HEK293 (cell line): ENCODE data around the gene VCPKMT.

Experiments used
- CTCF ChIA-PET: fragments of 350-600 bp; formaldehyde crosslinking; extraction: SDS; loops from one replicate; lab custom pipeline; 2021; ENCODE audit warnings: antibody characterized with exemption; lab: Yijun Ruan, JAX
- POLR2A ChIA-PET: fragments of 300-600 bp; formaldehyde crosslinking; extraction: SDS; loops from one replicate; lab custom pipeline; 2020; ENCODE audit warnings: antibody characterized with exemption, inconsistent platforms; lab: Yijun Ruan, JAX
- H3K27ac ChIP-seq: fragments of 200-500 bp; sonication (Bioruptor generic); 2 replicates; pipeline ENCODE4 v1.5.1; 2014; ENCODE audit warnings: low read depth, low read length, control low read depth, inconsistent platforms; ENCODE audit errors: extremely low read depth
- H3K36me3 ChIP-seq, 2 experiments: fragments of 200-500 bp in 1 of 2; sonication (Bioruptor generic) in 1 of 2; 1 replicate in 1 of 2; 2 replicates in 1 of 2; pipeline ENCODE4 v1.5.1; 2014 to 2017; ENCODE audit warnings: inconsistent platforms in 2 of 2, low read length in 2 of 2; ENCODE audit not compliant: control insufficient read depth in 2 of 2, insufficient read depth in 1 of 2
- H3K4me1 ChIP-seq: fragments of 200-500 bp; sonication (Bioruptor generic); 2 replicates; pipeline ENCODE4 v1.5.1; 2014; ENCODE audit warnings: mild to moderate bottlenecking, low read length, inconsistent platforms; ENCODE audit not compliant: control insufficient read depth, insufficient read depth
- H3K4me3 ChIP-seq: 2 replicates; pipeline ENCODE4 v1.5.1; 2011; ENCODE audit warnings: low read depth, mild to moderate bottlenecking, control low read depth, low read length, moderate library complexity
- H3K9me3 ChIP-seq: fragments of 200-500 bp; sonication (Bioruptor generic); 2 replicates; pipeline ENCODE4 v1.5.1; 2014; ENCODE audit warnings: low read depth, low read length, inconsistent platforms; ENCODE audit not compliant: control insufficient read depth, insufficient read depth
- BCL11B ChIP-seq: fragments of 450-650 bp; formaldehyde crosslinking; IDR thresholded peaks from 2 replicates; pipeline ENCODE4 v1.5.1; 2016; ENCODE audit warnings: low read depth, missing biosample characterization, missing genetic modification characterization
- KLF7 ChIP-seq: fragments of 450-650 bp; formaldehyde crosslinking; IDR thresholded peaks from 2 replicates; pipeline ENCODE4 v1.5.1; 2016; ENCODE audit warnings: missing biosample characterization, missing genetic modification characterization, borderline replicate concordance
- KLF9 ChIP-seq: fragments of 450-650 bp; formaldehyde crosslinking; IDR thresholded peaks from 2 replicates; pipeline ENCODE4 v1.5.1; 2016; ENCODE audit warnings: missing biosample characterization, missing genetic modification characterization, low read depth
- MZF1 ChIP-seq: fragments of 450-650 bp; formaldehyde crosslinking; IDR thresholded peaks from 2 replicates; pipeline ENCODE4 v1.5.1; 2017; ENCODE audit warnings: missing biosample characterization, missing genetic modification characterization, borderline replicate concordance
- PRDM1 ChIP-seq: fragments of 450-650 bp; formaldehyde crosslinking; IDR thresholded peaks from 2 replicates; pipeline ENCODE4; 2016; ENCODE audit warnings: missing biosample characterization, missing genetic modification characterization
- ZBTB17 ChIP-seq: fragments of 450-650 bp; formaldehyde crosslinking; IDR thresholded peaks from 2 replicates; pipeline ENCODE4 v1.5.1; 2016; ENCODE audit warnings: missing biosample characterization, missing genetic modification characterization
- ZFP69B ChIP-seq: fragments of 450-650 bp; formaldehyde crosslinking; IDR thresholded peaks from 2 replicates; pipeline ENCODE4 v1.5.1; 2016; ENCODE audit warnings: missing biosample characterization, missing genetic modification characterization
- ZNF24 ChIP-seq: fragments of 450-650 bp; formaldehyde crosslinking; IDR thresholded peaks from 2 replicates; pipeline ENCODE4 v1.5.1; 2016; ENCODE audit warnings: missing biosample characterization, missing genetic modification characterization
- ZNF404 ChIP-seq: fragments of 450-650 bp; formaldehyde crosslinking; IDR thresholded peaks from 2 replicates; pipeline ENCODE4 v1.5.1; 2017; ENCODE audit warnings: missing biosample characterization, missing genetic modification characterization
- ZNF426 ChIP-seq: fragments of 450-650 bp; formaldehyde crosslinking; IDR thresholded peaks from 2 replicates; pipeline ENCODE4 v1.5.1; 2017; ENCODE audit warnings: missing biosample characterization, missing genetic modification characterization, mild to moderate bottlenecking, inconsistent platforms, moderate library complexity
- ZNF544 ChIP-seq: fragments of 450-650 bp; formaldehyde crosslinking; IDR thresholded peaks from 2 replicates; pipeline ENCODE4 v1.5.0; 2017; ENCODE audit warnings: missing biosample characterization, missing genetic modification characterization
- ZNF660 ChIP-seq: fragments of 450-650 bp; IDR thresholded peaks from 2 replicates; pipeline ENCODE4 v1.5.1; 2018; ENCODE audit warnings: missing biosample characterization, mild to moderate bottlenecking, missing genetic modification characterization
- ZNF76 ChIP-seq: fragments of 450-650 bp; formaldehyde crosslinking; IDR thresholded peaks from 2 replicates; pipeline ENCODE4; 2016; ENCODE audit warnings: low read depth, missing biosample characterization, missing genetic modification characterization, borderline replicate concordance
- ZSCAN30 ChIP-seq: fragments of 450-650 bp; IDR thresholded peaks from 2 replicates; pipeline ENCODE4 v1.5.1; 2018; ENCODE audit warnings: missing biosample characterization, mild to moderate bottlenecking, missing genetic modification characterization, moderate library complexity
- TF ChIP-seq, protein P1 (sequence below): fragments of 450-650 bp; formaldehyde crosslinking; IDR thresholded peaks from 2 replicates; pipeline ENCODE4 v1.5.1; 2016; ENCODE audit warnings: missing biosample characterization, missing genetic modification characterization

Gene VCPKMT

DNA sequence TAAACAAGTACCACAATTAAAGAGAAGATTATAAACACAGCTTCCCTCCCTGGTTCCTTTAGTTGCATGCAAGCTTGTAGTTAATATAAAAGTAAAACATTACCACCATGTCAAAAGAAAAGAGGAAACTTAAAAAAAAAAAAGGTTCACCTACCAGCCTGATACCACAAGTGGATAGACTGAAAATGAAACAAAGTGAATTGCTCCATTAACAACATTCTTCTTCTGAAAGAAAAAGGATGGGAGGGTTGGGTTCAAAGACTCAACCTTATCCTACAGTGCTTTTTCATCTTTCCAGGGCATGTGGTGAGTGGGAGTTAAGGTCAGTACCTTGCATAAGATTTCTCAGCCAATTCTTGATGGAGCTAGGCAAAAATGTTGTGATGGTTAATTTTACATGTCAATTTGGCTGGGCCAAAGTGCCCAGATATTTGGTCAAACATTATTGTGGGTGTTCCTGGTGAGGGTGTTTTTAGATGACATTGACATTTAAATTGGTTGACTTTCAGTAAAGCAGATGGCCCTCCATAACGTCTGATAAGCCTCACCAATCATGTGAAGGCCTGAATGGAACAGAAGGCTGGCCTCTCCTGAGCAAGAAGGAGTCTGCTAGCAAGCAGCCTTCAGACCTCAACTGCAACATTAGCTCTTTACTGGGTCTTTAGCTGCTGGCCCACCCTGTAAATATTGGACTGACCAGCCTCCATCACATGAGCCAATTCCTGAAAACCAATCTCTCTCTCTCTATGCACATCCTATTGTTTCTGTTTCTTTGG, 28.8 kb downstream of the VCPKMT start:
- H3K36me3 ChIP-seq = peaks cover 0 to 5% of the 10 kb centered on the region in 2 experiments; a peak in 1 of 3 replicates
- TF ChIP-seq ZNF660 (tag by site-specific recombination) = peak; percentile 68; the same call in 1 of the 2 replicates
- TF ChIP-seq ZNF544 (tag by site-specific recombination) = no peak
- no peak for TF ChIP-seq ZNF426
- H3K4me3 ChIP-seq = no peak overlapping the region
- H3K27ac ChIP-seq = no peak overlapping the region
- no peaks in the 10 kb centered on the region for H3K9me3 ChIP-seq
- no peaks in the 10 kb centered on the region for H3K4me1 ChIP-seq
- ChIA-PET POLR2A (no interaction called here), CTCF (interaction anchor here (0.6 to 1.7 kb wide), 3 partner anchors 17 to 226 kb away, joined by 3 to 5 read pairs (median 3); no protein-coding TSS in a partner anchor)

DNA sequence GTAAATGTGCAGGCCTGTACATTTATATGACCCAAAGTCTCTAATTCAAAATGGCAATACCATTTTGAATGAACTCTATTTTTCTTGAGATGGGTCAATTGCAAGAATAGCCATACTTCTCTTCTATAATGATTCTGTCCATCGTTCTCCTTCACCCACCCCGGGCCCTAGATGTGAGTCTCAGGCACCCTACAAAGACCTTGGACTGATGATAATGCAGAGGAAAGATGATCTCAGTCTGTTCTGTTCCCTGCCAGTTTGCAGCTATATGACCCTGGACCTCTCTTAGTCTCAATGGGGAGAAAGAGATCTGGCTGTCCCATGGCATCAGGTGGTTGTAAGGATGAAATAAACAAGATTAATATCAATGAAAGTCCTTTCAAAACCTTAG, 30.1 kb downstream of the VCPKMT start:
- H3K36me3 ChIP-seq = peaks cover 0 to 5% of the 10 kb centered on the region in 2 experiments; a peak in 1 of 3 replicates
- ChIA-PET CTCF (no interaction called here), POLR2A (no interaction called here)
- H3K9me3 ChIP-seq = no peaks in the 10 kb centered on the region
- H3K4me1 ChIP-seq = no peaks in the 10 kb centered on the region
- H3K27ac ChIP-seq = no peak overlapping the region
- TF ChIP-seq BCL11B (tag by site-specific recombination) (no peak), ZBTB17 (tag by site-specific recombination) (no peak), ZNF24 (tag by site-specific recombination) (no peak)
- no peak overlapping the region for H3K4me3 ChIP-seq

DNA sequence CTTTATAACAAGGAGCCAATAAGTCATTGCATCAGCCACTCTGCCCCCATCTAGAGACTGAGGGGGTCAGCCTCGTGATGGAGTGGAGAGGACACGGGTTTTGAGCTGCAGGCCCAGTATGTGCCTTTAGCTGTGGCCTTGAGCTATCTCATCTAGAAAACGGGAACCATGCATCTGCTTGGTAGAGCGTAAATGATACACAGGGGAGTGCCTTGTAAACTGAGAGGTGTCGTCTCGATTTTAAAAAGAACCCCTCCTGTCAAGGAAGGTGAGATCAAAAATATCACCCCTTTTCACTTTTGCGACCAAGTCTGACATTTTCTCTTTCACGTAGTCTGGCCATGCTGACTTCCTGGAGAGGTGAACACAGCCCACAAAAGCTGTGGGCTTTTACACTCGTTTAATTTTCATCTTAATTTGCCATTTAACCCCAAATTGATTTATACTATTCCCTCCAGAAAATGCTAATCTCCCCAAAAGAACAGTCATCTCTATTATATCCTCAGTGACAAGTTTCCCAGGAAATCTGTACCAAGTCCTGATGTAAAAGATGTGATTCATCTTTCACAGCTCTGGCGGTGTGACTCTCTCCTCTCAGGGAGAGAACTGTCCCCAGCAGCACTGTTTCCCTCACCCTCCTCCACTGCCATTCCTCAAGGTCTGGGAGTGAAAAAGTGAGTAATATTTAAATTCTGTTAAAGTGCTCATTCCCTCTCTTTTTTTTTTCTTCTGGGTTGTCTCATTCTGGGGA, 30.6 kb downstream of the VCPKMT start:
- TF ChIP-seq ZNF404 (tag by site-specific recombination) = no peak
- no peak for TF ChIP-seq ZSCAN30 (tag by site-specific recombination)
- TF ChIP-seq MZF1 (tag by site-specific recombination) = no peak
- no peak for TF ChIP-seq ZFP69B (tag by site-specific recombination)
- TF ChIP-seq ZNF76 = no peak
- no peak for TF ChIP-seq KLF7 (tag by site-specific recombination)
- no peak for TF ChIP-seq KLF9 (tag by site-specific recombination)
- Histone ChIP-seq H3K4me3 (no peak overlapping the region), H3K9me3 (no peaks in the 10 kb centered on the region), H3K27ac (no peak overlapping the region), H3K36me3 (peaks cover 0 to 5% of the 10 kb centered on the region in 2 experiments; a peak in 1 of 3 replicates), H3K4me1 (no peaks in the 10 kb centered on the region)
- POLR2A ChIA-PET = no interaction called here
- CTCF ChIA-PET = no interaction called here

DNA sequence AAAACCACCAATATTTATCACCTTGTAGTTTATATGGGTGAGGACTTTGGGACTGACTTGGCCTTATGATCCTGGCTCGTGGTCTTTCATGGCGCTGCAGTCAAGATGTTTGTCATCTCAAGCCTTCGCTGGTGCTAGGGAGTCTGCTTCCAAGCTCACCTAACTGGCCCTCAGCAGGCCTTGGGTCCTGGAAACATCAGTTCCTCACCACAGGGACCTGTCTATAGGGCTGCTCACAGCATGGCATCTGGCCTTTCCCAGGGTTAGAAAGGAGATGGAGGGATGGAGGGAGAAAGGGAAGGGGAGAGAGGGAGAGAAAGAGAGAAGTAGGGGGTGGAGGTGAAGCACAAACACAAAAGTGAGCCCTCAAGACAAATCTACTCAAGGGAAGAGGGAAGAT, 31.7 kb downstream of the VCPKMT start:
- Histone ChIP-seq H3K4me3 (no peak overlapping the region), H3K4me1 (no peaks in the 10 kb centered on the region), H3K9me3 (no peaks in the 10 kb centered on the region), H3K27ac (no peak overlapping the region), H3K36me3 (peaks cover 0 to 5% of the 10 kb centered on the region in 2 experiments; a peak in 1 of 3 replicates)
- POLR2A ChIA-PET = no interaction called here
- CTCF ChIA-PET = no interaction called here
- TF ChIP-seq PRDM1 (tag by site-specific recombination) = 0 out of 2 replicates have a peak, but pooled peaks have one; percentile 19
- TF ChIP-seq, protein P1, sequence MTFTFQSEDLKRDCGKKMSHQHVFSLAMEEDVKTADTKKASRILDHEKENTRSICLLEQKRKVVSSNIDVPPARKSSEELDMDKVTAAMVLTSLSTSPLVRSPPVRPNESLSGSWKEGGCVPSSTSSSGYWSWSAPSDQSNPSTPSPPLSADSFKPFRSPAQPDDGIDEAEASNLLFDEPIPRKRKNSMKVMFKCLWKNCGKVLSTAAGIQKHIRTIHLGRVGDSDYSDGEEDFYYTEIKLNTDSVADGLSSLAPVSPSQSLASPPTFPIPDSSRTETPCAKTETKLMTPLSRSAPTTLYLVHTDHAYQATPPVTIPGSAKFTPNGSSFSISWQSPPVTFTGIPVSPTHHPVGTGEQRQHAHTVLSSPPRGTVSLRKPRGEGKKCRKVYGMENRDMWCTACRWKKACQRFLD (tag by site-specific recombination) = no peak
